H1 (cell line): ENCODE results near the gene SSTR3. TPM values are rescaled to one million over a fixed set of nuclear protein-coding genes. Genes with fewer than 3 reads are reported as not detected.

Experiments
- CTCF ChIA-PET: fragments of 300-600 bp; sonication (Branson Sonifier 250); formaldehyde crosslinking; loops from one replicate; lab custom pipeline; 2021; ENCODE audit not compliant: partially characterized antibody; lab: Charles Lee
- POLR2A ChIA-PET: fragments of 300-600 bp; sonication (Branson Sonifier 250); formaldehyde crosslinking; loops from one replicate; lab custom pipeline; 2021; ENCODE audit warnings: inconsistent platforms; ENCODE audit not compliant: partially characterized antibody; lab: Charles Lee
- DNase-seq, 2 experiments: peaks; one replicate each; pipeline versions ENCODE4 v3.0.0 to v3.0.0-alpha.2; 2010 to 2022; ENCODE audit warnings: low spot score in 2 of 2, low read depth in 1 of 2, mixed read lengths in 1 of 2
- FAIRE-seq: peaks from 2 replicates; lab custom pipeline; 2011; peaks lifted over from hg19 to GRCh38; lab: Jason Lieb, UNC
- H2AFZ ChIP-seq: 2 replicates; pipeline ENCODE4 v1.8.1; 2012; ENCODE audit warnings: low read length, inconsistent platforms
- H2AK5ac ChIP-seq: 2 replicates; pipeline ENCODE4 v1.6.1; 2013; ENCODE audit warnings: low read depth, low read length
- H2BK120ac ChIP-seq: replicated peaks from 2 replicates; pipeline ENCODE3; 2013; ENCODE audit warnings: low read depth, low read length, inconsistent platforms
- H2BK12ac ChIP-seq: 2 replicates; pipeline ENCODE4 v1.6.1; 2013; ENCODE audit warnings: low read depth, low read length
- H2BK15ac ChIP-seq: 2 replicates; pipeline ENCODE4 v1.6.1; 2013; ENCODE audit warnings: low read length
- H2BK20ac ChIP-seq: 2 replicates; pipeline ENCODE4 v1.6.1; 2013; ENCODE audit warnings: low read length
- H2BK5ac ChIP-seq: 2 replicates; pipeline ENCODE4 v1.6.1; 2013; ENCODE audit warnings: low read depth, low read length
- H3K14ac ChIP-seq: 2 replicates; pipeline ENCODE4 v1.6.1; 2013; ENCODE audit warnings: inconsistent platforms; ENCODE audit not compliant: insufficient read length
- H3K18ac ChIP-seq: 2 replicates; pipeline ENCODE4 v1.6.1; 2013; ENCODE audit warnings: low read length; ENCODE audit errors: extremely low read depth
- H3K23ac ChIP-seq: 2 replicates; pipeline ENCODE4 v1.6.1; 2013; ENCODE audit warnings: inconsistent platforms; ENCODE audit not compliant: insufficient read length
- H3K23me2 ChIP-seq: 2 replicates; pipeline ENCODE4 v1.6.1; 2013; ENCODE audit warnings: low read depth, low read length
- H3K27ac ChIP-seq: 2 replicates; pipeline ENCODE4 v1.6.1; 2011; ENCODE audit warnings: low read depth, low read length, inconsistent platforms
- H3K27me3 ChIP-seq, 4 experiments: replicated peaks in 1 of 4; 1 replicate in 1 of 4; 2 replicates in 3 of 4; pipeline versions ENCODE4 v1.6.1 to v1.8.1; 2011 to 2013; ENCODE audit warnings: low read length in 3 of 4, mild to moderate bottlenecking in 3 of 4, inconsistent platforms in 2 of 4, mixed read lengths in 2 of 4, moderate library complexity in 1 of 4; ENCODE audit not compliant: control insufficient read depth in 3 of 4, insufficient read depth in 3 of 4; ENCODE audit errors: extremely low read depth in 1 of 4
- H3K36me3 ChIP-seq, 4 experiments: 2 replicates each; pipeline versions ENCODE4 v1.6.1 to v1.8.1; 2011 to 2013; ENCODE audit warnings: mild to moderate bottlenecking in 4 of 4, low read length in 3 of 4, moderate library complexity in 2 of 4, control low read depth in 1 of 4, inconsistent platforms in 1 of 4; ENCODE audit not compliant: insufficient read depth in 4 of 4, control insufficient read depth in 2 of 4
- H3K4ac ChIP-seq: replicated peaks from 2 replicates; pipeline ENCODE3; 2013; ENCODE audit warnings: low read length, low read depth, mixed read lengths, inconsistent platforms; ENCODE audit not compliant: insufficient read length
- H3K4me1 ChIP-seq, 4 experiments: replicated peaks in 1 of 4; 1 replicate in 1 of 4; 2 replicates in 3 of 4; pipeline versions ENCODE4 v1.6.1 to v1.8.1; 2011 to 2013; ENCODE audit warnings: low read length in 3 of 4, inconsistent platforms in 2 of 4, mixed read lengths in 1 of 4; ENCODE audit not compliant: insufficient read depth in 4 of 4, control insufficient read depth in 3 of 4
- H3K4me2 ChIP-seq, 2 experiments: 2 replicates each; pipeline versions ENCODE4 v1.6.1 to v1.8.1; 2011 to 2013; ENCODE audit warnings: low read depth in 2 of 2, low read length in 2 of 2, control low read depth in 1 of 2, inconsistent platforms in 1 of 2, mild to moderate bottlenecking in 1 of 2; ENCODE audit not compliant: insufficient read depth in 1 of 2
- H3K4me3 ChIP-seq, 4 experiments: fragments of 200-600, 300-600 bp in 1 of 4; sonication (generic), shearing (Covaris generic), sonication (Bioruptor Twin) in 1 of 4; 2 replicates each; pipeline versions ENCODE4 v1.5.1 to v1.8.1; 2011 to 2016; ENCODE audit warnings: low read length in 4 of 4, low read depth in 3 of 4, control low read depth in 2 of 4, inconsistent platforms in 2 of 4, mild to moderate bottlenecking in 2 of 4, mixed read lengths in 1 of 4, moderate library complexity in 1 of 4; ENCODE audit not compliant: insufficient read depth in 2 of 4; ENCODE audit errors: extremely low read depth in 1 of 4
- H3K56ac ChIP-seq: replicated peaks from 2 replicates; pipeline ENCODE3; 2013; ENCODE audit warnings: low read depth, mild to moderate bottlenecking, mixed read lengths, low read length, inconsistent platforms; ENCODE audit not compliant: insufficient read length
- H3K79me1 ChIP-seq: 2 replicates; pipeline ENCODE4 v1.6.1; 2013; ENCODE audit warnings: low read depth, low read length, control low read depth
- H3K79me2 ChIP-seq, 2 experiments: 2 replicates each; pipeline versions ENCODE4 v1.6.1 to v1.8.1; 2012 to 2013; ENCODE audit warnings: low read length in 2 of 2, mild to moderate bottlenecking in 2 of 2, inconsistent platforms in 1 of 2; ENCODE audit not compliant: insufficient read depth in 2 of 2, control insufficient read depth in 1 of 2
- H3K9ac ChIP-seq, 4 experiments: replicated peaks in 1 of 4; 1 replicate in 1 of 4; 2 replicates in 3 of 4; pipeline versions ENCODE4 v1.6.1 to v1.8.1; 2011 to 2013; ENCODE audit warnings: low read depth in 3 of 4, low read length in 3 of 4, control low read depth in 2 of 4, mild to moderate bottlenecking in 2 of 4, moderate library complexity in 2 of 4, inconsistent platforms in 1 of 4; ENCODE audit errors: extremely low read depth in 1 of 4
- H3K9me3 ChIP-seq, 2 experiments: 2 replicates each; pipeline versions ENCODE4 v1.6.1 to v1.8.1; 2012 to 2013; ENCODE audit warnings: mild to moderate bottlenecking in 2 of 2, moderate library complexity in 2 of 2, control low read depth in 1 of 2, inconsistent platforms in 1 of 2, low read depth in 1 of 2, low read length in 1 of 2, mixed read lengths in 1 of 2; ENCODE audit not compliant: insufficient read depth in 2 of 2
- H4K20me1 ChIP-seq, 2 experiments: replicated peaks in 1 of 2; 2 replicates each; pipeline versions ENCODE3 to v1.8.1; 2011 to 2013; ENCODE audit warnings: inconsistent platforms in 2 of 2, low read length in 2 of 2, mild to moderate bottlenecking in 1 of 2; ENCODE audit not compliant: insufficient read depth in 2 of 2, control insufficient read depth in 1 of 2
- H4K5ac ChIP-seq: 2 replicates; pipeline ENCODE4 v1.6.1; 2013; ENCODE audit warnings: low read length, low read depth, mixed read lengths, inconsistent platforms; ENCODE audit not compliant: insufficient read length
- H4K8ac ChIP-seq: 2 replicates; pipeline ENCODE4 v1.8.0; 2013; ENCODE audit warnings: mild to moderate bottlenecking, moderate library complexity, low read length, inconsistent platforms; ENCODE audit not compliant: insufficient read depth; ENCODE audit errors: extremely low read depth
- H4K91ac ChIP-seq: replicated peaks from 2 replicates; pipeline ENCODE3; 2013; ENCODE audit warnings: low read length, mixed read lengths, inconsistent platforms; ENCODE audit not compliant: insufficient read length
- HDAC6 ChIP-seq: IDR thresholded peaks from one replicate; pipeline ENCODE4 v1.7.1; 2012; ENCODE audit warnings: low read depth, mild to moderate bottlenecking, inconsistent platforms, low read length, moderate library complexity
- POU5F1 ChIP-seq: IDR thresholded peaks from 2 replicates; pipeline ENCODE4 v1.6.1; 2011; ENCODE audit warnings: low read depth, mild to moderate bottlenecking, low read length, moderate library complexity
- SIX5 ChIP-seq: IDR thresholded peaks from 2 replicates; pipeline ENCODE4 v1.6.1; 2011; ENCODE audit warnings: mild to moderate bottlenecking, low read depth, low read length
- USF2 ChIP-seq: IDR thresholded peaks from 2 replicates; pipeline ENCODE4 v1.6.1; 2011; ENCODE audit warnings: low read length, improper control_type of control experiment
- WGBS, 2 experiments: shearing (Covaris generic) in 1 of 2; methylation state at CpG; one replicate each; pipeline versions ENCODE4 v1.1.6 to v1.1.7; 2013 to 2015; ENCODE audit warnings: low lambda C conversion rate in 2 of 2, mixed read lengths in 2 of 2, inconsistent platforms in 1 of 2, low coverage in 1 of 2, missing lambda C conversion rate in 1 of 2; ENCODE audit not compliant: insufficient replicate concordance in 2 of 2, insufficient coverage in 1 of 2, insufficient read length in 1 of 2; ENCODE audit errors: extremely low coverage in 1 of 2, missing lambda C conversion rate in 1 of 2; 5-methylcytosine and 5-hydroxymethylcytosine counted together
- polyA plus RNA-seq, 7 experiments: library from polyadenylated mRNA; depleted of rRNA in 3 of 7; stranded (reverse) in 5 of 7; unstranded in 2 of 7; fragments of >200 nt in 5 of 7; fragments of 200-250 nt in 2 of 7; gene quantifications; 1 replicate in 5 of 7; 2 replicates in 1 of 7; 4 replicates in 1 of 7; pipeline versions ENCODE4 v1.2.1 to v1.2.3, GENCODE V29; 2011 to 2013; ENCODE audit warnings: missing spikeins in 2 of 7, mixed read lengths in 2 of 7
- total RNA-seq: library from RNA; stranded (reverse); fragmentation: NEBNext Ultra II Directional; extraction: Animal tissue kit (Norgen Biotek cat#: 25700); gene quantifications from 2 replicates; pipeline ENCODE4 v1.2.1, GENCODE V29; 2021

Gene SSTR3
- total and polyA plus RNA-seq, 2 of the 8 experiments (the other 6 are each of a cell fraction or from before 2014, with no cell fraction given), result 0.22 to 0.77 TPM

GRCh38 chr22:37211075-37211865 is 1.0 kb downstream of the SSTR3 start:
- Histone ChIP-seq H3K56ac (no peak overlapping the region), H3K79me1 (no peaks in the 10 kb centered on the region), H2BK120ac (no peak overlapping the region), H2AK5ac (no peak overlapping the region), H3K9ac (no peak overlapping the region), H4K5ac (no peak overlapping the region), H3K4me1 (peaks cover 0 to 8% (median 3%) of the 10 kb centered on the region in 4 experiments; a peak in 6 of 7 replicates), H3K36me3 (no peaks in the 10 kb centered on the region), H2BK12ac (no peak overlapping the region), H3K14ac (no peak overlapping the region), H4K91ac (no peak overlapping the region), H2BK5ac (no peak overlapping the region), H2BK15ac (no peak overlapping the region), H3K79me2 (no peaks in the 10 kb centered on the region), H3K4ac (no peak overlapping the region), H3K27me3 (peaks cover 0 to 4% (median 1%) of the 10 kb centered on the region in 4 experiments; a peak in 3 of 7 replicates), H3K23ac (no peak overlapping the region), H2BK20ac (no peak overlapping the region), H3K4me3 (no peak overlapping the region), H4K8ac (peak overlapping the region; percentile 20; the same call in 1 of the 2 replicates), H3K4me2 (no peak overlapping the region; a peak in 1 of 4 replicates), H4K20me1 (no peaks in the 10 kb centered on the region), H3K9me3 (no peaks in the 10 kb centered on the region), H3K23me2 (peaks cover 3% of the 10 kb centered on the region; the same call in 1 of the 2 replicates), H3K18ac (peak overlapping the region; percentile 19; the same call in 1 of the 2 replicates), H3K27ac (no peak overlapping the region), H2AFZ (no peak overlapping the region)
- no peak for TF ChIP-seq USF2
- TF ChIP-seq HDAC6, result no peak
- no peak for TF ChIP-seq POU5F1
- TF ChIP-seq SIX5, result no peak
- FAIRE-seq, result no peak
- POLR2A ChIA-PET, result interaction anchor here (1.6 kb wide), 1 partner anchor 9 kb away, joined by 3 read pairs; no protein-coding TSS in a partner anchor
- 86% methylated on average over 20 of the region's 24 CpGs; no CpG with 5 or more reads in 1 of the 2 experiments for WGBS, 2 experiments
- CTCF ChIA-PET, result interaction anchor here (0.6 to 2.8 kb wide), 5 partner anchors 11 to 516 kb away, joined by 3 to 29 read pairs (median 4); no protein-coding TSS in a partner anchor
- DNase-seq, result no peak
